Spinal cord (tissue), 10 donors: ENCODE data around the gene NDUFC1. TPM values are rescaled to one million over a fixed set of nuclear protein-coding genes. Genes with fewer than 3 reads are reported as not detected.
"Not testable (repeated sequence)": the region's sequence is repeated elsewhere in the genome, so short reads cannot be mapped to it uniquely, and the experiment has no call there.

Experiments
- DNase-seq, 6 donors: peaks; one replicate each; pipeline versions ENCODE4 v3.0.0 to v3.0.0-alpha.2; 2013 to 2015; ENCODE audit warnings: low spot score in 6 of 6, low read depth in 4 of 6
- H3K27ac ChIP-seq: one replicate; pipeline ENCODE4 v1.5.1; 2013; ENCODE audit warnings: low read depth, low read length, control low read depth
- H3K27me3 ChIP-seq: one replicate; pipeline ENCODE4 v1.6.1; 2013; ENCODE audit warnings: low read length; ENCODE audit not compliant: control insufficient read depth, insufficient read depth
- H3K36me3 ChIP-seq: one replicate; pipeline ENCODE4 v1.6.1; 2013; ENCODE audit warnings: low read length; ENCODE audit not compliant: control insufficient read depth, insufficient read depth
- H3K4me1 ChIP-seq: one replicate; pipeline ENCODE4 v1.6.1; 2013; ENCODE audit warnings: low read length; ENCODE audit not compliant: control insufficient read depth, insufficient read depth
- H3K4me3 ChIP-seq: one replicate; pipeline ENCODE4 v1.5.1; 2013; ENCODE audit warnings: low read depth, low read length, control low read depth
- H3K9me3 ChIP-seq: one replicate; pipeline ENCODE4 v1.6.1; 2013; ENCODE audit warnings: low read length; ENCODE audit not compliant: control insufficient read depth, insufficient read depth
- WGBS: methylation state at CpG from one replicate; pipeline ENCODE4 v1.1.5; 2013; ENCODE audit warnings: missing lambda C conversion rate; ENCODE audit not compliant: insufficient coverage; 5-methylcytosine and 5-hydroxymethylcytosine counted together
- polyA plus RNA-seq, 2 donors: library from polyadenylated mRNA; unstranded; fragments of 120-200 nt; gene quantifications; one replicate each; pipeline ENCODE4 v1.2.1, GENCODE V29; 2013; ENCODE audit not compliant: insufficient read length in 2 of 2
- total RNA-seq, 2 donors: library from RNA; depleted of rRNA in 1 of 2; stranded (reverse); fragments of 120-200 nt in 1 of 2; fragments of >200 nt in 1 of 2; gene quantifications; one replicate each; pipeline versions ENCODE4 v1.2.3 to v1.2.4, GENCODE V29; 2013 to 2014
- donor health status: healthy.

Gene NDUFC1
- total and polyA plus RNA-seq, 4 donors: 48.8 to 99.7 (median 90.0) TPM

DNA sequence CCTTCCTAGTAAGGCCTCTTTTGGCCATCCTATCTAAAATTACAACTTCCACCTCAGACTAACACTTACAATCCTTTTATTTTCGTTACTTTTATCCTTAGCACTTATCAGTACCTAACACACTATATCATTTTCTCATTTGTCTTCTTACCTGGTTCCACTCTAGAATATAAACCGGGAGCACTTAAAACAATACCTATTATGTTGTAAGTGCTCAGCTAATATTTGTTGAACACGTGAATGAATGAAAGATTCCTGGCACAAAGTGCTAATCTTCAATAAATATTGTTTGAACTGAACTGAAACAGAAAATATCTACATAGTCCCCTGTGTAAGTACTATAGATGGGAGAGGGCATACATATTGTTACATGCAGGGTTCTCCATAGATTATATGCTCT, 36.6 kb downstream of the NDUFC1 start:
- Histone ChIP-seq H3K4me1 (peaks cover 4% of the 10 kb centered on the region), H3K9me3 (no peaks in the 10 kb centered on the region), H3K27me3 (no peaks in the 10 kb centered on the region), H3K4me3 (no peak overlapping the region), H3K36me3 (no peaks in the 10 kb centered on the region), H3K27ac (no peak overlapping the region)
- no CpG with 5 or more reads among the region's 3 CpGs for WGBS
- no peak for DNase-seq

DNA sequence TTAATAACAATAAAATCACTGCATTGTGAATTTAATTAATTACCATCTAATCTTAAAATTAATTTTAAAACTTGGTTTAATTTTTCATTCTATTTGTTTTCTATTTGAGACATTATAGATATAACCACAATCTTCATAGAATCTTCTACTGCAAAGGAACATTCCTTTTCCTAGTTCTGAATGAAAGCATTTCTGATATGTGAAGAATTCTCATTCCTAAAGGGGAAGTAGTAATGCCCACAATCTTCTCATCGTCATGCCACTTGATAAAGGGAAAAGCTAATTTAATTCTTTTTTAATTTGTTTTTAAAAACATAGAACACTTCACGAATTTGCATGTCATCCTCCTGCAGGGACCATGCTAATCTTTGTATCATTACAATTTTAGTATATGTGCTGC, 45.9 kb downstream of the NDUFC1 start:
- H3K4me1 ChIP-seq: no peaks in the 10 kb centered on the region
- H3K27ac ChIP-seq: no peak overlapping the region
- no peak overlapping the region for H3K4me3 ChIP-seq
- H3K9me3 ChIP-seq: no peaks in the 10 kb centered on the region
- no CpG with 5 or more reads among the region's 2 CpGs for WGBS
- DNase-seq: no peak
- H3K36me3 ChIP-seq: no peaks in the 10 kb centered on the region
- no peaks in the 10 kb centered on the region for H3K27me3 ChIP-seq

DNA sequence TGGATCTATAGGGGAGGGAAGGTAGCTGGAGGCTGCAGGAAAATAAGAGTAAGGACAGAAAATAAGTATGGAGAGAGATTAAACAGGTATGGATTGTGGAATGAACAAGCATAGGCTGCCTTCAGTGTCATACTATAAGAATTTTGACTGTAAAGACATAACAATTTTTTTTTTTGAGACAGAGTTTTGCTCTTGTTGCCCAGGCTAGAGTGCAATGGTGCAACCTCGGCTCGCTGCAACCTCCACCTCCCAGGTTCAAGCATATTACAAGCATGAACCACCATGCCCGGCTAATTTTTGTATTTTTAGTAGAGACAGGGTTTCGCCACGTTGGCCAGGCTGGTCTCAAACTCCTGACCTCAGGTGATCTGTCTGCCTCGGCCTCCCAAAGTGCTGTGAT, 46.7 kb downstream of the NDUFC1 start:
- no CpG with 5 or more reads among the region's 6 CpGs for WGBS

DNA sequence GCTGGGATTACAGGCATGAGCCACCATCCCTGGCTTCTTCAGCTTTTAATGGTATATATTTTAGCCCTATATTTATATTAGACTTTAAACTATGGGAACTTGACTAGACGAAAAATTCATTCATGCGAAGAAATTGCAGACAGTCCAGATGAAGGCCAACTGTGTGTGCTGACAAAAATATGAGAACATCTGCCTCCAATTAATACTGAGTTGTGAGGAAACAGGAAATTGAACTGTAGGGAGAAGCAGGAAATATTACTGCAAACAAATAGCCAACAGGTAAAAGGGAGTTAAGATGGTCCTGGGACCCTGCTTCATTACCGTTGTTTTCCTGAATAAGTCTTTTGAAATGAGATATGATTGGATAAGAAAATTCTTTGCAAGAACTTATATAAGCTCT, 48.6 kb downstream of the NDUFC1 start:
- Histone ChIP-seq H3K9me3 (no peaks in the 10 kb centered on the region), H3K36me3 (no peaks in the 10 kb centered on the region), H3K27ac (no peak overlapping the region), H3K27me3 (no peaks in the 10 kb centered on the region), H3K4me3 (no peak overlapping the region), H3K4me1 (no peaks in the 10 kb centered on the region)
- WGBS: no CpG with 5 or more reads among the region's 3 CpGs
- no peak for DNase-seq

More for the DNA sequence above, 46.7 kb downstream of the NDUFC1 start:
- DNase-seq, H3K36me3 ChIP-seq, H3K27me3 ChIP-seq, H3K4me3 ChIP-seq, H3K27ac ChIP-seq, H3K4me1 ChIP-seq, H3K9me3 ChIP-seq: not testable (repeated sequence)

DNA sequence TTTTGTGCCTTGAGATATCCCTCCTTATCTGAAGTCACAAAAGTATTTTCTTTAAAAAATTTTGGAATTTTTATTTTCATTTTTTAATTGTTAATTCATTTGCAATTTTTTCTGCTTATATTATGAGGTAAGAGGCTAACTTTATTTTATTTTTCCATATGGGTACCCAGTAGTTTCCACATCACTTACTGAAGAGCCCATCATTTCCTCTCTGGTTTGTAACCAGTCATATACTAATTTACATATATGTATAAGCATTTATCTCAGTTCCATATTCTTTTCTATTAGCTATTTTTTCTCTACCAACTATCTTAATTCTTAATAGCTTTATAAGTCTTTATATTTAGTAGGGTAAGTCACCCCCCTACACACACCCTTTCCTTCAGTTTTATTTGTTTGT, 49.2 kb downstream of the NDUFC1 start:
- no peak for DNase-seq
- Histone ChIP-seq H3K4me3 (no peak overlapping the region), H3K9me3 (no peaks in the 10 kb centered on the region), H3K36me3 (no peaks in the 10 kb centered on the region), H3K4me1 (no peaks in the 10 kb centered on the region), H3K27me3 (no peaks in the 10 kb centered on the region), H3K27ac (no peak overlapping the region)

DNA sequence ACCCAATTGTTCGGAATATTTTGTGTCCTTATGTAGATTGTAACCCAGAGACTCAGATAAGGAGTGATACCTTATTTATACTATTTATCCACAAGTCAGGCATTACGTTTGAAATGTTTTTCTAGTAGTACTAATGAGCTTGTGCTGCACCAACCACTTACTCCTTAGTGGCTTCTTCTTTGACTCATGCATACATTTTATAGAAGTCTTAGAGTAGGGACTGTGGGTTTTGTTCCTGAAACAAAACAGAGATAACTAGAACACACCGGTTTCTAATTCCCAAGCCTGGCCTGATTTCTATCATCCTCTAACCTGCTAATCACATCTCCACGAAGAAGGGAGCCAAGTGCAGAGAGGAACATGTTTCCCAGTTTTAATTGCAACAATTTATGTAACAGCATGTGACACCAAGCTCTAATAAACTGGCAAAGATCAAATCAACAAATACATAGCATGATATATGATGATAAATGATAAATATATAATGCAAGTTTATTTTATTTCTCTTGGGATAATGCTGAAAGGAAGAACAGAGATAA, 54.5 kb downstream of the NDUFC1 start:
- Histone ChIP-seq H3K4me1 (no peaks in the 10 kb centered on the region), H3K4me3 (no peak overlapping the region), H3K9me3 (no peaks in the 10 kb centered on the region), H3K36me3 (no peaks in the 10 kb centered on the region), H3K27me3 (no peaks in the 10 kb centered on the region), H3K27ac (no peak overlapping the region)
- 92% methylated on average over 2 of the region's 4 CpGs for WGBS
- peak in 1 of 6 donors; percentile 8 for DNase-seq

DNA sequence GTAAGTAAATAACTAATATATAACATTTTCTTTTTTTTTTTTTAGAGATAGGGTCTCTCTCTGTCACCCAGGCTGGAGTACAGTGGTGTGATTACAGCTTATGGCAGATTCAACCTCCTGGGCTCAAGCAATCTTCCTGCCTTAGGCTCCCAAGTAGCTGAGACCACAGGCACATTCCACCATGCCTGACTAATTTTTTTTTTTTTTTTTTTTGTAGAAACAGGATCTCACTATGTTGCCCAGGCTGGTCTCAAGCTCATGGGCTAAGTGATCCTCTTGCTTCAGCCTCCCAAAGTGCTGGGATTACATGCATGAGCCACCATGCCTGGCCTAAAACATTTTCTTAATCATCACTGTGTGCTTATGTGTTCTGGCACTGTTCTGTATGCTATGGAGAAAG, 55.0 kb downstream of the NDUFC1 start:
- Histone ChIP-seq H3K27ac (no peak overlapping the region), H3K9me3 (no peaks in the 10 kb centered on the region), H3K36me3 (no peaks in the 10 kb centered on the region), H3K27me3 (no peaks in the 10 kb centered on the region), H3K4me3 (no peak overlapping the region), H3K4me1 (no peaks in the 10 kb centered on the region)
- DNase-seq: no peak

DNA sequence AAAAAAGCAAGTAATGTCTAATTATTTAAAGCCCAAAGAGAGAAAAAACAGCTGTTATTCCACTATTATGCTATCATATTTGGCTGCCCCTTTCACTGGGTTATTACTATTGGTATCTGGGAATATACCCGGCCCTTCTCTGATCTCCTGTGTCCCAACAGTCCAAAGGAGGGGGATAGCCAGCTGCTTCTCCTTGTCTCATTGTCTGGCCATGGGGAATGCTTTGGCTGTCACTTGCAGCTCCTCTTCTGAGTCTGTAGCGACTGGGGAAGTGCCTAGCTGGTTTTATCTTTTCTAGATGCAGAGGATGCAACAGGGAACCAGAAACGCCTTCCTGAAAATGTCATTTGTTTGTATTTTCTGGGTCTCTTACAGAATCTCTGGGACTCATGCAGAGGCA, 56.1 kb downstream of the NDUFC1 start:
- no CpG with 5 or more reads among the region's 3 CpGs for WGBS

DNA sequence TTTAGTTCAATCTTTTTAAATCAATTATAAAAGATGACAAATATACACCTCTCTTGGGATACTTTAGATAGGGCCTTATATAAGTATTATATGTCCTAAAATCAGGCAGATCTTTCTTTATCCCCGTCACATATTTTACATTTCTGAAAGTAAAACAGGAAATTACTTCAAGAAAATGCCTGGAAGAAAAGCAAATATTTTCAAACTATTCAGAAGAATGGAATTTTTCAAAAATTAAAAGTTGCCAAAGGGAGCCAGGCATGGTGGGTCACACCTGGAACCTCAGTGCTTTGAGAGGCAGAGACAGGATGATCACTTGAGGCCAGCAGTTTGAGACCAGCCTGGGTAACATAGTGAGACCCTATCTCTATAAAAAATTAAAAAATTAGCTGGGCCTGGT, 56.7 kb downstream of the NDUFC1 start:
- Histone ChIP-seq H3K4me3 (no peak overlapping the region), H3K27me3 (no peaks in the 10 kb centered on the region), H3K4me1 (no peaks in the 10 kb centered on the region), H3K27ac (no peak overlapping the region), H3K9me3 (no peaks in the 10 kb centered on the region), H3K36me3 (no peaks in the 10 kb centered on the region)
- WGBS: no CpG with 5 or more reads among the region's 1 CpG
- DNase-seq: no peak

More for the DNA sequence above, 56.1 kb downstream of the NDUFC1 start:
- no peaks in the 10 kb centered on the region for H3K27me3 ChIP-seq
- no peaks in the 10 kb centered on the region for H3K9me3 ChIP-seq
- DNase-seq: no peak
- no peaks in the 10 kb centered on the region for H3K36me3 ChIP-seq
- H3K4me1 ChIP-seq: no peaks in the 10 kb centered on the region
- no peak overlapping the region for H3K4me3 ChIP-seq
- H3K27ac ChIP-seq: no peak overlapping the region

DNA sequence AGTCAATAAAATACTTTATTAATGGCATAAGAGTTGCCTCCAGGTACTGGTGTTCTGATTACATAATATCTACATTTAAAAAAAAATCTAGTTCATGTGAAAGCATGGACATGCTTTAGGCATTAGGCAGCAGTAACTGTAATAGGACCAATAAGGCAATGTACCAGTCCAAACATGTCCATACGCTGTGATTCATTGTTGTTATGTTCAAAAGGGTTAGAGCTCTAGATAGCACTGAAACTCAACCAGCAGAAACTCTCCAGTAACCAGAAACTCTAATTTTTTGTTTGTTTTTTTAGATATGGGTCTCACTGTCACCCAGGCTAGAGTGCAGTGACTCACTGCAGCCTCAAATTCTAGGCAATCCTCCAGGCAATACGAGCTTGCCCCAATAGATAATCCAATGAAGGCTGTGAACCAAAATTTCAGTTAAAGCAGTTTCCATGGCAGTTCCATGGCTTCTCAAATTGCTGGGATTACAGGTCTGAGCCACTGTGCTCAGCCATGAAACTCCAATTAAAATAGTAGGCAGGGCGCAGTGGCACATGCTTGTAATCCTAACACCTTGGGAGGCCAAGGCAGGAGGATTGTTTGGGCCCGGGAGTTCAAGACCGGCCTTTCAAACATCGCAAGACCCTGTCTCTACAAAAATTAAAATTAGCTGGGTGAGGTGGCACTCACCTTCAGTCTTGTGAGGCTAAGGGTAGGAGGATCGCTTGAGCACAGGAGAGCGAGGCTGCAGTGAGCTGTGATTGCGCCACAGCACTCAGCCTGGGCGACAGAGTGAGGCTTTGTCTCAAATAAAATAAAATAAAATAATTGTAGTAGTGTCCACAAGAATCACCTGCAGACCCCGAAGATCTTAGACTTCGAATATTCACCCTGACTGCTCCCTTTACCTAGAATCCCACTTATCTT, 58.6 kb downstream of the NDUFC1 start:
- H3K4me1 ChIP-seq: no peaks in the 10 kb centered on the region
- H3K9me3 ChIP-seq: no peaks in the 10 kb centered on the region
- no peaks in the 10 kb centered on the region for H3K36me3 ChIP-seq
- H3K27ac ChIP-seq: no peak overlapping the region
- no peak for DNase-seq
- H3K4me3 ChIP-seq: no peak overlapping the region
- 95% methylated on average over 7 of the region's 12 CpGs for WGBS
- H3K27me3 ChIP-seq: no peaks in the 10 kb centered on the region
